GM12892 (cell line): Measurements from ENCODE around the gene AOC1.

Experiments
- POLR2A ChIP-seq: IDR thresholded peaks from 2 replicates; pipeline ENCODE4 v1.6.1; 2011; ENCODE audit warnings: low read depth, low read length, control low read depth
- POLR2AphosphoS5 ChIP-seq: IDR thresholded peaks from 2 replicates; pipeline ENCODE4 v1.6.1; 2011; ENCODE audit warnings: low read depth, low read length, control low read depth

DNA sequence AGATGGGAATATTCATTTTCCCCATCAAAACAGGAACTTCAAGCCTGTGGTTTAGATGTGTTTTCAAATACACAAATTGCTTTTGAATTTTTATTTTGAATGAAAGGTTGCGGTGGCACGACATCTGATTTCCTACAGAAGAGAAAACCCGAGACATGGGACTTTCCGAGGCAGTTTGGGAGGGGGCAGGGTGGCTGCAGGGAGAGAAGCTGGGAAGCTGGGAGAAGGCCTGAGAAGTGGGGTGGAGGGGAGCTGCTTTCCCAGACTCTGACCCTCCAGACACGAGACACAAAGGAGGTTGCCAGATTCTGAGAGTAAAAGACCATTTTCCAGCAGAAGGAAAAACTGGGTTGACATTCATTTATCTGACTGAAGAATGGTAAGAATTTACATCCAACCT is 32.2 kb upstream of the AOC1 start:
- no peak for TF ChIP-seq POLR2AphosphoS5
- TF ChIP-seq POLR2A, result no peak
